ENCODE data around the gene EIPR1.
"Not testable (repeated sequence)": the region's sequence is repeated elsewhere in the genome, so short reads cannot be mapped to it uniquely, and the experiment has no call there.

Gene EIPR1

GRCh38 chr2:3379339-3379646 lies 1.7 kb upstream of the EIPR1 start:
- DNase-seq (ENCODE audit: insufficient read length, low spot score) (no peak), FAIRE-seq (no peak)
- TF ChIP-seq CTCF (IDR thresholded peaks at IDR 0.05; ENCODE audit: insufficient read depth, missing control alignments) = no peak

GRCh38 chr2:3377279-3377611 lies 373 bp downstream of the EIPR1 start:
- DNase-seq (ENCODE audit: insufficient read length, low spot score) (no peak), FAIRE-seq (no peak)
- no peak for TF ChIP-seq CTCF (IDR thresholded peaks at IDR 0.05; ENCODE audit: insufficient read depth, missing control alignments)

GRCh38 chr2:3376821-3377220 lies 797 bp downstream of the EIPR1 start:
- TF ChIP-seq CTCF (IDR thresholded peaks at IDR 0.05; ENCODE audit: insufficient read depth, missing control alignments) = no peak
- FAIRE-seq (no peak), DNase-seq (ENCODE audit: insufficient read length, low spot score) (no peak)

GRCh38 chr2:3369340-3370181 lies 8.1 kb downstream of the EIPR1 start:
- DNase-seq (ENCODE audit: insufficient read length, low spot score); FAIRE-seq: not testable (repeated sequence)

- DNase-seq (ENCODE audit: insufficient read length, low spot score) (no peak), FAIRE-seq (no peak)
- no peak for TF ChIP-seq CTCF (IDR thresholded peaks at IDR 0.05; ENCODE audit: insufficient read depth, missing control alignments)
These were observed 9.3 kb downstream of the EIPR1 start for GRCh38 chr2:3368261-3368722.

GRCh38 chr2:3365219-3365618 lies 12.4 kb downstream of the EIPR1 start:
- no peak for DNase-seq (ENCODE audit: insufficient read length, low spot score)
- no peak for TF ChIP-seq CTCF (IDR thresholded peaks at IDR 0.05; ENCODE audit: insufficient read depth, missing control alignments)
- FAIRE-seq = no peak

- DNase-seq (ENCODE audit: insufficient read length, low spot score) (no peak), FAIRE-seq (no peak)
- no peak for TF ChIP-seq CTCF (IDR thresholded peaks at IDR 0.05; ENCODE audit: insufficient read depth, missing control alignments)
These were observed 15.9 kb downstream of the EIPR1 start for GRCh38 chr2:3361518-3362389.

Data from D721Med (cell line).